SKM-1 treated with dmso at 0.1 percent for 144 hours (cell line): Measurements from ENCODE around the gene ELANE.

Experiments used
- DNase-seq: peaks from one replicate; lab custom pipeline; 2025; ENCODE audit not compliant: unreplicated experiment; lab: John Stamatoyannopoulos, UW

ELANE gene

GRCh38 chr19:861756-862580 lies 9.9 kb downstream of the ELANE start:
- DNase-seq: peak; percentile 73

GRCh38 chr19:862581-863314 lies 10.6 kb downstream of the ELANE start:
- no peak for DNase-seq

GRCh38 chr19:863315-863620 lies 11.2 kb downstream of the ELANE start:
- no peak for DNase-seq

DNA sequence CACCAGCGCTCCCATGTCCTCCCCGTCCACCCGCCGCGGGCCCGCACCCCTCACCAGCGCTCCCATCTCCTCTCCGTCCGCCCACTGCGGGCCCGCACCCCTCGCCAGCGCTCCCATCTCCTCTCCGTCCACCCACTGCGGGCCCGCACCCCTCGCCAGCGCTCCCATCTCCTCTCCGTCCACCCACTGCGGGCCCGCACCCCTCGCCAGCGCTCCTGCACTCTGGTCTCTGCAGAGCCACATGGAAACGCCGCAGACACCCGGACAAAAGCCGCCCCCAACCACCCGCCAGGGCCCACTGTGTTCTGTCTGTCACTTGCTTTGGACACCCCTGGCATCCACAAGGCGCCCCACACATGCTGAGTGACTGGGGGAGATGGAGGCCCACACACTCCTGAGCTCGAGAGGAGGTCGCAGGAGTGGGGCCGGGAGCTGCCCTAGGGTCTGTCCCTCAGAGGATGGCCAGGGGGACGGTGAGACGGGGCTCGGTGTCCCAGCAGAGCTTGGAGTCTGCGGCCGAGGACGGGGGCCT lies 14.7 kb downstream of the ELANE start:
- DNase-seq: no peak

DNA sequence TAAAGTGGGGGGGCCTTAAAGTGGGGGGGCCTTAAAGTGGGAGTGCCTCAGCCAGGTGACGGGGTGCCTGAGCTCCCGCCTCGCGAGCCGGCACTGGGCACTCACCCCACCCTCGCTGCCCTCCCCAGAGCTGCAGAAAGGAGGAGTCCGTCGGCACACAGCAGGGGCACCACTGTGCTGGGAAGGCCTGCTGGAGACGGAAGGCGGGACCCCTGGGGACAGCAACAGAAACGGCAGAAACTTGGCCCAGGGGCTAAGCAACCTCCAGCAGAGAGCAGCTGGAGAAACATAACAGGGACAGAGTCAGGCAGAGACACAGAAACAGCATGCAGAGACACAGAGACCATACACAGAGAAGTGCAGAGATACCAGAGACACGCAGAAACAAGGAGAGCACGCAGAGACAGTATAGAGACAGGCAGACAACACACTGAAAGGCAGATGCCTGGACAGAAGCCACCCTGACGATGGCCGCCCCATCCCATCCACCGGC lies 15.2 kb downstream of the ELANE start:
- no peak for DNase-seq

GRCh38 chr19:867855-868457 lies 15.9 kb downstream of the ELANE start:
- DNase-seq: no peak

- no peak for DNase-seq
Observed at GRCh38 chr19:868458-869244, 16.5 kb downstream of the ELANE start.

DNA sequence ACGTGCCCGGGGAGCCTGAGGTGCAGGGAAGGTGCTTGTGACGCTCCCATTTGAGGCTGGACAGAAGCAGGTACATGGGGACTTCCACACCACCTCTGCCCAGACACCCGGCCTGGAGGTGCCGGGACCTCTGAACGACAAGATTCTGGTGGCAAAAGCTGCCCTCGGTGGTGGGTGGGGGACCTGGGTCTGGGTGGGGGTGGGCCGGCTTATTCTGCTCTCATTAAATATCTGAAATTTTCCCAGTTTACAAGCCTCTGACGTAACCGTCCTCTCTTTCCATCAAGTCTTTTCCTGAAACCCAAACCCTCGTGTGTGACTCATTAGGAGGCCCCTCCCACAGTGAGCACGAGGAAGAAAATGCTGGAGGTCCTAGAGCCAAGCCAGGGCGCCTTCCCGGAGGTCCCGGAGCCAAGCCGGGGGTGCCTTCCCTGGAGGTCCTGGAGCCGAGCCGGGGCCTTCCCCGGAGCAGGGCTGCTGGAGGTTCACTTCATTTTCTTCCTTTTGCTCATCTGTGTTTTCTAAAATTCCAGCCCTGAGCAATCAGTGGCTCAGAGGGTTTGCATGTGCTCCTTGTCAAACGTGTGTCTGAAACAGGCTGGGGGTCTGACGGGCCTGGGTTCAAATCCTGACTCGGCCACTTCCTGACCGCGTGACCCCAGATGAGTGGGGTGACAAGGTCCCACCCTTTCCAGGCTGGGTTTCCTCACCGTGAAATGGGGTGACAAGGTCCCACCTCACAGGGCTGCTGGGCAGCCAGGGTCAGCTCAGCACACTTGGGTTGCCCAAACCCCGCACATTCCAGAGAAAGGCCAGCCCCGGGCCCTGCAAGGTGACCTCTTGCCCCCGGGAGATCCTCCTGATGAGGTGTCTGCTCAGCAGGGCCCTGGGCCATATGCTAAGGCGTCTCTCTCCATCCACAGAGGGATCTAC lies 17.4 kb downstream of the ELANE start:
- DNase-seq: no peak

- no peak for DNase-seq
Observed at GRCh38 chr19:870314-870713, 18.2 kb downstream of the ELANE start.

DNA sequence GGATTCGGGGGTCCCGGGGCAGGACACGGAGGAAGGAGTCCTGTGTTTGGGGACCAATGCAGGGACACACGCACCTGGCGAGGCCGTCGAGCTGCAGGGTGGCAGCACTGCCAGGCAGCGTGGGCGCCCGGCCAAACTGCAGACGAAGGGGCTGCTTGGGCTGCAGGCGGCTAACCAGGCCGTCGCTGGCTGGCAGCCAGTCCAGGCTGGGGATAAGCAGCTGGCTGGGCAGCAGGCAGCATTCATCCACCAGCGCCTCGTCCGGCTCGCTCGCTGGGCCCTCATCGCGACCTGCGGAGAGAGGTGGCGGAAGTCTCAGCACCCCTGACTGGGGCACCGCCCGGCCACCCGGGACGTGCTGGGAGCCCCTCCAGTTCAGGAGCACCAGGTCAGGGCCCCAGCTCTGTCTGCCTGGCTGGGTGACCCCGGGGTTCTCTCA lies 18.9 kb downstream of the ELANE start:
- no peak for DNase-seq

DNA sequence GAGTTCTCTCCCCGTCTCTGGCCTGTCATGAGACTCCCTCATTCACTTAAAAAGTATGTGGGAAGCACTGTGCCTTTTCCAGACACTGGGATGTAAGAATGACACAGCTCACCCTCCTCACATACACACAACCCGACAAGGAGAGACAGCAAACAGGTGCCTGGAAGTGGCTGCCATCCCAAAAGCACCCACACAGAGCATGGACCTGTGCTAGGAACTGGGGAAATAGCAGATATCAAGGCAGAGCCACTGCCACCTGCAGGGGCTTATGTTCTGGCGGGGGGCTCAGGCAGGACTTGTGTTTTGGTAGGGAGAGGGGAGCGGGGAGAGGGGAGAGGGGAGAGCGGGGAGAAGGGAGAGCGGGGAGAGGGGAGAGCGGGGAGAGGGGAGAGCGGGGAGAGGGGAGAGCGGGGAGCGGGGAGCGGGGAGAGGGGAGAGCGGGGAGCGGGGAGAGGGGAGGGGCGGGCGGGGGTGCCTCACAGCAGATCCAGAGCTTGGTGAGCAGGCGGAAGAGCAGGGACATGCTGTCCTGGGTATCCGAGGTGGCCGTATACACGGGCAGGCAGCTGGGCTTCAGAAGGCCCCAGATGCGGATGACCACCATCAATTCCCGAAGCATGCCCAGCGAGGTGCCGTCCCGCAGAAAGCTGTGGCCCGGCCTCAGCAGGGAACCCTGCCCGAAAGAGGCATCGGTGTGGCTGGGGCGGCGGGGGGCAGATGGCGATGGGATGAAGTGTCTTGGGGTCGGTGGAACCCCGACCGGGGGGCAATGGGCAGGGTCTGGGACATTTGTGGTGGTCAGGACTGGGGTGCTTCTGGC lies 19.6 kb downstream of the ELANE start:
- DNase-seq: no peak

GRCh38 chr19:872266-872951 lies 20.3 kb downstream of the ELANE start:
- DNase-seq: peak; percentile 6

GRCh38 chr19:873084-873483 lies 21.0 kb downstream of the ELANE start:
- DNase-seq: no peak

- no peak for DNase-seq
Observed at GRCh38 chr19:873561-874041, 21.5 kb downstream of the ELANE start.

DNA sequence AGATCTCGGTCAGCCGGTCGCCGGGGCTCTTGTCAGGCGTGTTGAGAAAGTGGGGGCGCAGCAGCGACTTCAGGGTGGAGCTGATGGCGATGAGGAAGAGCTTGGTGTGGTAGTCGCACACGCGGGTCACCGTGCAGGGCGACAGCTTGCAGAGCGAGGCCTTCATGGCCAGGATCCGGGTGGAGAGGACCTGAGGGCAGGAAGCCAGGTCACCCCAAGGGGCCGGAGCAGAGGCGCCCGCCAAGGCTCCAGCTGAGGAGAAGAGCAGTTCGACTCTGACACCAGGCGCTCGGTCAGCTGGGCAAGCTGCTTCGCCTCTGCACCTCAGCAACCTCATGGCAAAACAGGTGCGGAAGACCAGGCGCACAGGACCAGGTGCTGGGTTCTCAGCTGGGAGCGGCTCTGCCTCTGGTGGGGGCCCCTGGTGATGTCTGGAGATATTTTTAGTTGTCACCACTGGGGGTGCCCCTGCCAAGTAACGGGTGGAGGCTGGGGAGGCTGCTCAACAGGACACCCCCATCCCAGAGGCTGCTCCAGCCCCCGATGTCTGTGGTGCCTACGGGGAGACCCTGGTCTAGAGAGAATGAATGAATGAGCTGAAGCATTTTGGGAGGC lies 23.3 kb downstream of the ELANE start:
- DNase-seq: no peak

- DNase-seq: no peak
Observed at GRCh38 chr19:876089-876488, 24.0 kb downstream of the ELANE start.

- no peak for DNase-seq
Observed at GRCh38 chr19:876780-877314, 24.7 kb downstream of the ELANE start.
